K562 (cell line): ENCODE results near the gene COPG2. TPM values are rescaled to one million over a fixed set of nuclear protein-coding genes. Genes with fewer than 3 reads are reported as not detected.

Experiments used
- ATAC-seq: fragments of 200-7000 bp; cut with Tn5 transposase; 3 replicates; pipeline ENCODE4 v1.9.1; 2020; ENCODE audit warnings: moderate library complexity
- BruUV-seq: library from RNA; stranded (reverse); fragments of 400-500 nt; replicated peaks from 2 replicates; lab custom pipeline; 2021; lab: Mats Ljungman, UMichigan
- CTCF ChIA-PET: fragments of 300-600 bp; formaldehyde crosslinking; extraction: SDS; loops from one replicate; lab custom pipeline; 2021; ENCODE audit warnings: low intra/inter-chr PET ratio; lab: Yijun Ruan, JAX
- POLR2A ChIA-PET: fragments of 300-600, 350-650 bp; sonication (Branson Sonifier 250); formaldehyde crosslinking; extraction: SDS; loops from one replicate; lab custom pipeline; 2021; ENCODE audit warnings: antibody characterized with exemption, inconsistent platforms; lab: Yijun Ruan, JAX
- DNase-seq, 4 experiments: peaks; one replicate each; pipeline versions ENCODE4 v3.0.0 to v3.0.0-alpha.2; 2011 to 2018; ENCODE audit warnings: low spot score in 3 of 4, mixed read lengths in 3 of 4; ENCODE audit errors: extremely low read depth in 1 of 4
- FAIRE-seq: peaks from 2 replicates; lab custom pipeline; 2011; peaks lifted over from hg19 to GRCh38; lab: Jason Lieb, UNC
- H2AFZ ChIP-seq: 2 replicates; pipeline ENCODE4 v1.6.0; 2011; ENCODE audit warnings: low read depth, low read length, control low read depth, inconsistent platforms
- H3K27ac ChIP-seq: fragments of 200-600 bp; 3 replicates; pipeline ENCODE4 v1.8.0; 2011; ENCODE audit warnings: low read depth, mild to moderate bottlenecking, control low read depth, inconsistent platforms, low read length, moderate library complexity, mixed read lengths; ENCODE audit errors: extremely low read depth
- H3K27me3 ChIP-seq, 2 experiments: fragments of 300-600 bp in 1 of 2; 2 replicates in 1 of 2; 3 replicates in 1 of 2; pipeline versions ENCODE4 v1.6.0 to v1.8.0; 2011; ENCODE audit warnings: inconsistent platforms in 2 of 2, low read length in 2 of 2, mild to moderate bottlenecking in 1 of 2, mixed read lengths in 1 of 2, moderate library complexity in 1 of 2; ENCODE audit not compliant: control insufficient read depth in 2 of 2, insufficient read depth in 2 of 2
- H3K36me3 ChIP-seq: fragments of 300-600 bp; 3 replicates; pipeline ENCODE4 v1.8.0; 2011; ENCODE audit warnings: mild to moderate bottlenecking, low read length, inconsistent platforms; ENCODE audit not compliant: control insufficient read depth, insufficient read depth
- H3K4me1 ChIP-seq, 2 experiments: fragments of 200-600 bp in 1 of 2; replicated peaks in 1 of 2; 2 replicates in 1 of 2; 3 replicates in 1 of 2; pipeline versions ENCODE4 v1.5.1 to v1.8.0; 2011; ENCODE audit warnings: inconsistent platforms in 2 of 2, low read length in 2 of 2, mild to moderate bottlenecking in 1 of 2, mixed read lengths in 1 of 2, moderate library complexity in 1 of 2; ENCODE audit not compliant: control insufficient read depth in 2 of 2, insufficient read depth in 2 of 2
- H3K4me2 ChIP-seq: 2 replicates; pipeline ENCODE4 v1.6.1; 2011; ENCODE audit warnings: low read length, control low read depth, inconsistent platforms, mixed read lengths; ENCODE audit not compliant: insufficient read depth
- H3K4me3 ChIP-seq: fragments of 200-600 bp; sonication (generic), shearing (Covaris generic); 2 replicates; pipeline ENCODE4 v1.5.1; 2016; ENCODE audit warnings: control low read depth, inconsistent platforms
- H3K79me2 ChIP-seq: fragments of 200-600 bp; 3 replicates; pipeline ENCODE4 v1.8.0; 2011; ENCODE audit warnings: low read length, inconsistent platforms; ENCODE audit not compliant: control insufficient read depth, insufficient read depth
- H3K9ac ChIP-seq, 2 experiments: 2 replicates each; pipeline versions ENCODE4 v1.6.0 to v1.6.1; 2011; ENCODE audit warnings: low read depth in 2 of 2, low read length in 2 of 2, control low read depth in 1 of 2, inconsistent platforms in 1 of 2, mild to moderate bottlenecking in 1 of 2, mixed read lengths in 1 of 2; ENCODE audit not compliant: insufficient read depth in 1 of 2
- H3K9me1 ChIP-seq: one replicate; pipeline ENCODE4 v1.6.0; 2011; ENCODE audit warnings: inconsistent platforms, mild to moderate bottlenecking, low read length, moderate library complexity; ENCODE audit not compliant: control insufficient read depth, insufficient read depth
- H3K9me3 ChIP-seq: replicated peaks from 2 replicates; pipeline ENCODE4 v1.5.1; 2011; ENCODE audit warnings: low read depth, low read length, inconsistent platforms; ENCODE audit not compliant: control insufficient read depth, insufficient read depth
- H4K20me1 ChIP-seq: replicated peaks from 2 replicates; pipeline ENCODE4 v1.6.1; 2011; ENCODE audit warnings: low read length, inconsistent platforms, mixed read lengths; ENCODE audit not compliant: control insufficient read depth, insufficient read depth
- BMI1 ChIP-seq: fragments of 150-350 bp; IDR thresholded peaks from 2 replicates; pipeline ENCODE4 v1.6.1; 2014; ENCODE audit warnings: low read length
- BRD4 ChIP-seq: fragments of 200-600 bp; sonication (generic); IDR thresholded peaks from 2 replicates; pipeline ENCODE4 v1.6.1; 2017; ENCODE audit warnings: inconsistent platforms
- CBFB ChIP-seq: sonication (generic); formaldehyde crosslinking; IDR thresholded peaks from 2 replicates; pipeline ENCODE4 v1.4.0; 2020; ENCODE audit warnings: mild to moderate bottlenecking, missing genetic modification reagents
- KAT7 ChIP-seq: sonication (generic); formaldehyde crosslinking; IDR thresholded peaks from 2 replicates; pipeline ENCODE4 v1.8.0; 2022; ENCODE audit warnings: missing genetic modification reagents, mild to moderate bottlenecking, borderline replicate concordance
- LARP7 ChIP-seq: fragments of 450-650 bp; IDR thresholded peaks from 2 replicates; pipeline ENCODE4 v1.6.1; 2016
- MEF2A ChIP-seq: IDR thresholded peaks from 2 replicates; pipeline ENCODE4 v1.6.1; 2011; ENCODE audit warnings: low read depth, mild to moderate bottlenecking, low read length, moderate library complexity; ENCODE audit not compliant: control insufficient read depth
- NFE2 ChIP-seq: IDR thresholded peaks from 2 replicates; pipeline ENCODE4 v1.6.1; 2014; ENCODE audit warnings: antibody characterized with exemption, low read depth
- POLR2AphosphoS5 ChIP-seq: IDR thresholded peaks from 2 replicates; pipeline ENCODE4 v1.6.1; 2011; ENCODE audit warnings: mild to moderate bottlenecking, low read depth, low read length, moderate library complexity; ENCODE audit not compliant: control insufficient read depth, insufficient read depth
- U2AF2 ChIP-seq: fragments of 200-400 bp; formaldehyde crosslinking; optimal IDR thresholded peaks from 2 replicates; pipeline ENCODE3; 2017; ENCODE audit warnings: low read depth, mild to moderate bottlenecking, low read length
- ZNF140 ChIP-seq: fragments of 250-450 bp; sonication (Bioruptor Pico); IDR thresholded peaks from 2 replicates; pipeline ENCODE4 v1.8.0; 2021; ENCODE audit warnings: moderate library complexity, mild to moderate bottlenecking, inconsistent platforms
- ZNF586 ChIP-seq: fragments of 450-650 bp; formaldehyde crosslinking; conservative IDR thresholded peaks from 2 replicates; pipeline ENCODE4 v1.4.0; 2020; ENCODE audit warnings: mild to moderate bottlenecking, moderate library complexity
- ZNF695 ChIP-seq: fragments of 450-650 bp; formaldehyde crosslinking; IDR thresholded peaks from 2 replicates; pipeline ENCODE4 v1.4.0; 2020; ENCODE audit warnings: mild to moderate bottlenecking, moderate library complexity
- WGBS: fragments of 100-300 bp; shearing (Covaris generic); methylation state at CpG from one replicate; pipeline ENCODE4 v1.1.6; 2016; ENCODE audit warnings: low coverage, mixed read lengths; ENCODE audit not compliant: insufficient coverage; ENCODE audit errors: missing lambda C conversion rate; 5-methylcytosine and 5-hydroxymethylcytosine counted together
- in situ Hi-C: fragments of 300-500 bp; cut with MboI; formaldehyde crosslinking; loops from 4 replicates; pipeline ENCODE4 v1.15.0; 2018; ENCODE audit warnings: inconsistent platforms, mixed read lengths
- intact Hi-C: fragments of 100-400 bp; cut with micrococcal nuclease; formaldehyde crosslinking; loops from 2 replicates; pipeline ENCODE4 v1.14.2; 2022
- polyA plus RNA-seq, 8 experiments: library from polyadenylated mRNA; depleted of rRNA in 4 of 8; stranded (reverse) in 5 of 8; unstranded in 3 of 8; fragments of >200 nt; fragmentation: Nextera tagmentation in 2 of 8; fragmentation: Illumina TruSeq in 1 of 8; extraction: Ambion mirVana in 2 of 8; extraction: Trizol in 1 of 8; gene quantifications; 2 replicates each; pipeline versions ENCODE4 v1.2.1 to v1.2.3, GENCODE V29; 2011 to 2014; ENCODE audit warnings: inconsistent platforms in 1 of 8, missing spikeins in 1 of 8
- total RNA-seq, 7 experiments: library from RNA; depleted of rRNA in 6 of 7; stranded (reverse); fragments of >200 nt in 6 of 7; fragmentation: Illumina TruSeq in 2 of 7; extraction: Trizol in 2 of 7; gene quantifications; 2 replicates each; pipeline versions ENCODE4 v1.2.1 to v1.2.3, GENCODE V29; 2011 to 2021; ENCODE audit warnings: low replicate concordance in 1 of 7
- TF ChIP-seq, protein P1 (sequence below): fragments of 450-650 bp; formaldehyde crosslinking; IDR thresholded peaks from 2 replicates; pipeline ENCODE4 v1.4.0; 2022; ENCODE audit warnings: mild to moderate bottlenecking, moderate library complexity
- TF ChIP-seq, protein P2 (sequence below): fragments of 250-450 bp; sonication (Bioruptor Pico); IDR thresholded peaks from 2 replicates; pipeline ENCODE4 v1.8.0; 2022; ENCODE audit warnings: moderate library complexity, mild to moderate bottlenecking, inconsistent platforms

COPG2 gene
- total and polyA plus RNA-seq, 9 of the 15 experiments (the other 6 are each of a cell fraction or from before 2014, with no cell fraction given) = 6.6 to 104 (median 32.5) TPM

DNA sequence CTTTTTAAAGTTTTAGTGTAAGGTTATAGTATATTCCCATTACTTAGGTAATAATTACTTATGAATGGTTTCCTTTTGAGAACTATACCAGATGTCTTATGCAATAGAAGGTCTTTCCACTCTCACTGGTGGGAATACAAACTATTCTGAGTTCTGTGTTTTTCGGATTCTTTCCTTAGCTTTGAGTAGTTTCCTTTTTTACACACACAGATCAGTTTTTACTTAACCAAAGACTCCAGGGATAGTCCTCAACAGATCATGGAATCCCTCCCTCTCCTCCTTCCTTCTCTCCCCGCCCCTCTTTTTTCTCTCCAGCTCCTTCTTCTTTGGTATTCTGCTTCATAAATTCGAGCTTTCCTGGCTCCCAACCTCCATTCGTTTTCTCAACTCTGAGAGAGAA is 13.3 kb downstream of the COPG2 start:
- intact Hi-C loops (no loop called here), in situ Hi-C loops (no loop called here)
- no peaks in the 10 kb centered on the region for H3K9me1 ChIP-seq
- no peak overlapping the region for H3K27ac ChIP-seq
- no peaks in the 10 kb centered on the region for H4K20me1 ChIP-seq
- H3K4me1 ChIP-seq = no peaks in the 10 kb centered on the region
- H3K79me2 ChIP-seq = no peaks in the 10 kb centered on the region
- BruUV-seq = no TSS peak
- no peaks in the 10 kb centered on the region for H3K9me3 ChIP-seq
- TF ChIP-seq MEF2A = no peak
- TF ChIP-seq, protein P1, sequence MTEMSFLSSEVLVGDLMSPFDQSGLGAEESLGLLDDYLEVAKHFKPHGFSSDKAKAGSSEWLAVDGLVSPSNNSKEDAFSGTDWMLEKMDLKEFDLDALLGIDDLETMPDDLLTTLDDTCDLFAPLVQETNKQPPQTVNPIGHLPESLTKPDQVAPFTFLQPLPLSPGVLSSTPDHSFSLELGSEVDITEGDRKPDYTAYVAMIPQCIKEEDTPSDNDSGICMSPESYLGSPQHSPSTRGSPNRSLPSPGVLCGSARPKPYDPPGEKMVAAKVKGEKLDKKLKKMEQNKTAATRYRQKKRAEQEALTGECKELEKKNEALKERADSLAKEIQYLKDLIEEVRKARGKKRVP = no peak
- TF ChIP-seq NFE2 = no peak
- no peak for TF ChIP-seq ZNF695 (CRISPR knock-in tag)
- TF ChIP-seq, protein P2, sequence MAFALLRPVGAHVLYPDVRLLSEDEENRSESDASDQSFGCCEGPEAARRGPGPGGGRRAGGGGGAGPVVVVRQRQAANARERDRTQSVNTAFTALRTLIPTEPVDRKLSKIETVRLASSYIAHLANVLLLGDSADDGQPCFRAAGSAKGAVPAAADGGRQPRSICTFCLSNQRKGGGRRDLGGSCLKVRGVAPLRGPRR = no peak
- TF ChIP-seq ZNF140 (CRISPR knock-in tag) = no peak
- no peak for TF ChIP-seq LARP7
- TF ChIP-seq U2AF2 = no peak
- TF ChIP-seq KAT7 (CRISPR knock-in tag) = no peak
- TF ChIP-seq BRD4 = no peak
- no peak for TF ChIP-seq CBFB
- no peak for TF ChIP-seq BMI1
- TF ChIP-seq POLR2AphosphoS5 = no peak
- no peak for TF ChIP-seq ZNF586 (CRISPR knock-in tag)
- ATAC-seq (no peak), DNase-seq (no peak), FAIRE-seq (no peak)
- H3K4me2 ChIP-seq = no peak overlapping the region
- CTCF ChIA-PET = no interaction called here
- H3K4me3 ChIP-seq = no peak overlapping the region
- H3K36me3 ChIP-seq = peaks cover 20% of the 10 kb centered on the region; the same call in 2 of the 3 replicates
- H3K9ac ChIP-seq = no peak overlapping the region
- WGBS = 68% methylated on average over 4 of the region's 4 CpGs
- POLR2A ChIA-PET = interaction anchor here (0.6 kb wide), 2 partner anchors 411 to 1499 kb away, joined by 3 read pairs; no protein-coding TSS in a partner anchor
- H2AFZ ChIP-seq = no peak overlapping the region
- no peaks in the 10 kb centered on the region for H3K27me3 ChIP-seq
